ENCODE measurements around the gene TUBG2.

TUBG2 gene

DNA sequence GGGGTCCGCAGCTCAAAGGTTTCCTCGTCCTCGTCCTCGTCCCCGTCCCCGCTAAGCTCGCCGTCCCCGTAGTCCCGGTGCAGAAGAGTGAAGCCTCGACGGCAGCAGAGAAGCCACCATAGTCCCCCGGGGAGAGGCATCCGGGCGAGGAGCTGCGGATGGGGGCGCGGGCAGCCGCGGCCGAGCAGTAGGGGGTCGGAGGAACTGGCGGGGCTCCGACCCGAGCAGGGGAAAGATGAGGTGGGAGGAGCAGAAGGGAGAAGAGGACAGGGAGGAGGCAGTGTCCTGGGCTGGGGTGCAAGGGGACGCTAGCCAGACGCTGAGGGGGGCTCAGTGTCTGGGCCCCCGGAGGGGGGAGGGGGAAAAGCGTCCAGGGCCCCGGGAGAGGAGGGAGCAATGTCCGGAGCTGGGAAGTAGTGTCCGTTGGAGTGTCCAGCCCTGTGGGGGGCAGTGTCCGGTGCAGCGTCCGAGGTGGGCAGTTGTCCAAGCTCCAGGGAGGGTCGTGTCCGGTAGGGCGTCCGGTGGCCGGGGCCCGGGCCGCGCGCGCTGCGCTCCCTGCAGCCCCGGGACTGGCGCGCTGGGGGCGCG is 17.4 kb downstream of the TUBG2 start, which contains the start of gene PLEKHH3:
PLEKHH3 (minus strand) TSS at position 571 of the 588 bp plus-strand sequence; CDS start at position 140, 431 bp downstream.
- peak; percentile 22 for TF ChIP-seq CTCF (IDR thresholded peaks at IDR 0.05; ENCODE audit: insufficient read depth, low read length, missing control alignments)
- ChIA-PET POLR2A (interaction anchor here (1.0 to 2.0 kb wide), 6 partner anchors 9 to 98 kb away, joined by 3 to 13 read pairs (median 7); partner anchors contain the start of genes PSMC3IP, RETREG3 and TUBG1), CTCF (interaction anchor here (1.0 to 6.4 kb wide), 10 partner anchors 9 to 98 kb away, joined by 3 to 120 read pairs (median 5); partner anchors contain the start of genes PSMC3IP, RETREG3, TUBG1 and TUBG2)
- DNase-seq (ENCODE audit: low read depth, low spot score): no peak
- H3K4me3 ChIP-seq (ENCODE audit: low read depth, low read length): peak within 1 kb of the TSS; percentile 94

- peak overlapping the region; percentile 94 for H3K4me3 ChIP-seq (ENCODE audit: low read depth, low read length)
- POLR2A ChIA-PET: interaction anchor here (0.7 to 2.0 kb wide), 6 partner anchors 10 to 101 kb away, joined by 3 to 13 read pairs (median 7); partner anchors contain the start of genes PSMC3IP, RETREG3 and TUBG1
- DNase-seq (ENCODE audit: low read depth, low spot score): peak; percentile 94
- TF ChIP-seq CTCF (IDR thresholded peaks at IDR 0.05; ENCODE audit: insufficient read depth, low read length, missing control alignments): no peak
- CTCF ChIA-PET: interaction anchor here (0.8 to 6.4 kb wide), 10 partner anchors 8 to 99 kb away, joined by 3 to 120 read pairs (median 5); partner anchors contain the start of genes PSMC3IP and TUBG2
Observed at GRCh38 chr17:42677012-42677857, 18.2 kb downstream of the TUBG2 start.

DNA sequence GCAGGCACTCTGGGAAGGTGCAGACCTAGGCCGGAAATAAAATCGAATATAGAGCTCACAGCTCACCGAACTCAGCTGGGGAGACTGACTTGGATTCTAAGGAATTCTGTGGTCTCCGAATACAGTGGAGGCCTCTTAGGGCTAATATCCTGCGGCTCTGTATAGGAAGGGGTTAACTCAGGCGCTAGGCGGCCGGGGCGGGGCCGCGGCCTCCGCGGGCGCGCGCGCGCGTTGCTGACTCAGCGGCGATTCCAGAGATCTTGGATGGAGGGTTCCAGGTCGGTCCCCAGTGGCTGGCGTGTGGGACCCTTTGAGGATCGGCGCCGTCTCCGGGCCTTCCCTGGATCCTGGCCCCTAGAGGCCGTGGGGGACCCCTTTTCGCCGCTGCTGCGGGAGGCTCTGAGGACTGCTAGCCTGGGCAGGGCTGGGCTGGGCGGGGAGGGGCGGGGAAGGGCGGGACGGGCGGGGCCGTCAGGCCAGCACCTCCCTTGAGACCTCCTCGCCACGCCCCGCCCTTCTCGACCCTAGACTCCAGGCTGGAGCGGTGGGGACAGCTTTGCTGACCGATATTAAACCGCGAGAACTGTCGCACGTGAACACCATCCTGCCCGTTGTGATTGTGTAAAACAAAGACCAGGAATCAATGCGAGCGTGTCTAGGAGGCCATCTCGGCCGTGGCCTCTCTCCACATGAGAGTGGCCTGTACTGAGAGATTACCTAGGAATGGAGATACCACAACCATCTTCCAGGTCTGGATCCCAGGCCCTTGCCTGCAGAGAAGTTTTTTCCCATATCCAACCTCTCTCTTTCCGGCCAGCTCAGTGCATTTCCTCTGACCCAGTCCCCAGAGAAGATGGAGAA is 19.1 kb downstream of the TUBG2 start:
- H3K4me3 ChIP-seq (ENCODE audit: low read depth, low read length): peak overlapping the region; percentile 76
- POLR2A ChIA-PET: interaction anchor here (0.6 to 1.5 kb wide), 4 partner anchors 17 to 147 kb away, joined by 3 to 7 read pairs (median 3); no protein-coding TSS in a partner anchor
- CTCF ChIA-PET: interaction anchor here (0.8 to 6.4 kb wide), 15 partner anchors 9 to 146 kb away, joined by 3 to 120 read pairs (median 5); partner anchors contain the start of genes BECN1, PSMC3IP, RETREG3 and TUBG1
- no peak for DNase-seq (ENCODE audit: low read depth, low spot score)
- TF ChIP-seq CTCF (IDR thresholded peaks at IDR 0.05; ENCODE audit: insufficient read depth, low read length, missing control alignments): no peak

GRCh38 chr17:42678951-42679491 is 19.9 kb downstream of the TUBG2 start:
- TF ChIP-seq CTCF (IDR thresholded peaks at IDR 0.05; ENCODE audit: insufficient read depth, low read length, missing control alignments): no peak
- ChIA-PET POLR2A (interaction anchor here (0.5 to 1.2 kb wide), 5 partner anchors 20 to 146 kb away, joined by 3 to 5 read pairs (median 3); partner anchors contain the start of genes PSMC3IP and TUBG2), CTCF (interaction anchor here (0.8 to 6.4 kb wide), 18 partner anchors 8 to 145 kb away, joined by 3 to 120 read pairs (median 5); partner anchors contain the start of genes BECN1, PSMC3IP, RETREG3 and TUBG1)
- H3K4me3 ChIP-seq (ENCODE audit: low read depth, low read length): peak overlapping the region; percentile 46
- no peak for DNase-seq (ENCODE audit: low read depth, low spot score)

All from AG04449 (cell line).